ACHN (cell line): Measurements from ENCODE around the gene SAFB2.

Experiments used
- DNase-seq: peaks from one replicate; pipeline ENCODE4 v3.0.0-alpha.2; 2015
- in situ Hi-C: cut with HindIII; loops from 2 replicates; pipeline ENCODE4 v1.10.0; 2017; ENCODE audit warnings: low sequenced_read_pairs, low pct_ligation_motif_present, low pct_unique_long_range_greater_than_20kb

Gene SAFB2

GRCh38 chr19:5641171-5641570 lies 18.6 kb upstream of the SAFB2 start:
- in situ Hi-C loops = no loop called here
- DNase-seq = no peak

- in situ Hi-C loops = no loop called here
Measured at GRCh38 chr19:5637971-5638370, 15.4 kb upstream of the SAFB2 start.

GRCh38 chr19:5635427-5635826 lies 12.9 kb upstream of the SAFB2 start:
- DNase-seq = no peak
- in situ Hi-C loops = no loop called here

More at GRCh38 chr19:5637971-5638370, 15.4 kb upstream of the SAFB2 start:
- no peak for DNase-seq

GRCh38 chr19:5632657-5633056 lies 10.1 kb upstream of the SAFB2 start:
- no peak for DNase-seq
- in situ Hi-C loops = no loop called here

GRCh38 chr19:5632241-5632612 lies 9.7 kb upstream of the SAFB2 start:
- in situ Hi-C loops = no loop called here
- no peak for DNase-seq

GRCh38 chr19:5631567-5632240 lies 9.1 kb upstream of the SAFB2 start:
- in situ Hi-C loops = no loop called here
- no peak for DNase-seq

GRCh38 chr19:5628919-5629481 lies 6.4 kb upstream of the SAFB2 start:
- DNase-seq = no peak
- in situ Hi-C loops = no loop called here

GRCh38 chr19:5628461-5628860 lies 5.9 kb upstream of the SAFB2 start:
- in situ Hi-C loops = no loop called here
- DNase-seq = no peak

- no peak for DNase-seq
- in situ Hi-C loops = no loop called here
Measured at GRCh38 chr19:5627395-5627904, 4.9 kb upstream of the SAFB2 start.

- DNase-seq = no peak
- in situ Hi-C loops = no loop called here
Measured at GRCh38 chr19:5625641-5626040, 3.1 kb upstream of the SAFB2 start.

GRCh38 chr19:5624741-5625278 lies 2.2 kb upstream of the SAFB2 start:
- in situ Hi-C loops = no loop called here
- DNase-seq = no peak

GRCh38 chr19:5624018-5624663 lies 1.6 kb upstream of the SAFB2 start:
- in situ Hi-C loops = no loop called here
- DNase-seq = peak; percentile 25

- in situ Hi-C loops = no loop called here
- peak; percentile 8 for DNase-seq
Measured at GRCh38 chr19:5623397-5624017, 931 bp upstream of the SAFB2 start.

GRCh38 chr19:5621945-5622464 lies 571 bp downstream of the SAFB2 start:
- DNase-seq = peak; percentile 8

GRCh38 chr19:5621311-5621944 lies 1.1 kb downstream of the SAFB2 start:
- no peak for DNase-seq
- in situ Hi-C loops = no loop called here

More at GRCh38 chr19:5621945-5622464, 571 bp downstream of the SAFB2 start:
- in situ Hi-C loops = no loop called here

- no peak for DNase-seq
- in situ Hi-C loops = no loop called here
Measured at GRCh38 chr19:5619946-5620345, 2.6 kb downstream of the SAFB2 start.

GRCh38 chr19:5618591-5618990 lies 4.0 kb downstream of the SAFB2 start:
- no peak for DNase-seq
- in situ Hi-C loops = no loop called here

GRCh38 chr19:5617080-5617479 lies 5.5 kb downstream of the SAFB2 start:
- in situ Hi-C loops = no loop called here

More at GRCh38 chr19:5617080-5617479, 5.5 kb downstream of the SAFB2 start:
- no peak for DNase-seq
